HUDEP-2 (cell line): ENCODE data around the gene PPP6R2.

ENCODE experiments used
- DNase-seq, 76 experiments: peaks; one replicate each; lab custom pipeline; 2025; ENCODE audit not compliant: unreplicated experiment in 76 of 76; lab: John Stamatoyannopoulos, UW

The PPP6R2 gene

GRCh38 chr22:50440544-50441249 lies 97.6 kb downstream of the PPP6R2 start:
- DNase-seq, result no peak

GRCh38 chr22:50441428-50441993 lies 98.4 kb downstream of the PPP6R2 start:
- no peak for DNase-seq

- DNase-seq, result no peak
These were observed 100.1 kb downstream of the PPP6R2 start for GRCh38 chr22:50443197-50443596.

GRCh38 chr22:50443801-50444625 lies 100.9 kb downstream of the PPP6R2 start:
- no peak for DNase-seq

- no peak for DNase-seq
These were observed 101.5 kb downstream of the PPP6R2 start for GRCh38 chr22:50444663-50445062.

- no peak for DNase-seq
These were observed 102.1 kb downstream of the PPP6R2 start for GRCh38 chr22:50445071-50445879.

GRCh38 chr22:50445880-50446707 lies 103.0 kb downstream of the PPP6R2 start:
- DNase-seq, result no peak

GRCh38 chr22:50446708-50447575 lies 103.8 kb downstream of the PPP6R2 start:
- no peak for DNase-seq

GRCh38 chr22:50447576-50448551 lies 104.7 kb downstream of the PPP6R2 start:
- DNase-seq, result no peak

GRCh38 chr22:50452649-50453048 lies 109.5 kb downstream of the PPP6R2 start:
- DNase-seq, result no peak

GRCh38 chr22:50454556-50455075 lies 111.5 kb downstream of the PPP6R2 start:
- DNase-seq, result no peak

GRCh38 chr22:50455201-50455600 lies 112.1 kb downstream of the PPP6R2 start:
- no peak for DNase-seq

- no peak for DNase-seq
These were observed 112.9 kb downstream of the PPP6R2 start for GRCh38 chr22:50456026-50456425.

GRCh38 chr22:50456466-50457234 lies 113.5 kb downstream of the PPP6R2 start:
- no peak for DNase-seq

- DNase-seq, result no peak
These were observed 115.9 kb downstream of the PPP6R2 start for GRCh38 chr22:50459016-50459415.

- DNase-seq, result no peak
These were observed 116.5 kb downstream of the PPP6R2 start for GRCh38 chr22:50459496-50460140.
